OCI-LY7 (cell line): ENCODE data around the gene TM4SF5.

Experiments
- CTCF ChIP-seq: fragments of 200-600 bp; sonication (generic); conservative IDR thresholded peaks from 2 replicates; pipeline ENCODE4 v1.5.1; 2014; ENCODE audit warnings: mild to moderate bottlenecking, antibody characterized with exemption, low read length, moderate library complexity, mixed read lengths
- EZH2phosphoT487 ChIP-seq: fragments of 200-600 bp; sonication (generic); IDR thresholded peaks from 2 replicates; pipeline ENCODE4 v1.6.1; 2018; ENCODE audit warnings: low read depth, borderline replicate concordance, mild to moderate bottlenecking, mixed run types, antibody characterized with exemption, low read length, moderate library complexity, mixed read lengths

- TF ChIP-seq CTCF: no peak
- TF ChIP-seq EZH2phosphoT487: no peak
These were observed 36.7 kb upstream of the TM4SF5 start for GRCh38 chr17:4734857-4735475.
